H54 (cell line): ENCODE results near the gene LAMC1.

Experiments used
- DNase-seq: peaks from one replicate; pipeline ENCODE4 v3.0.0; 2011; ENCODE audit warnings: low spot score, mixed read lengths; ENCODE audit not compliant: insufficient read length
- FAIRE-seq: peaks from 3 replicates; lab custom pipeline; 2011; peaks lifted over from hg19 to GRCh38; lab: Jason Lieb, UNC
- POLR2A ChIP-seq: IDR thresholded peaks from 2 replicates; pipeline ENCODE4 v1.6.1; 2011; ENCODE audit warnings: low read depth, mild to moderate bottlenecking, low read length

LAMC1 gene

GRCh38 chr1:183002267-183002666, 21.0 kb upstream of the LAMC1 start:
- no peak for TF ChIP-seq POLR2A
- DNase-seq: no peak
- no peak for FAIRE-seq

GRCh38 chr1:183002797-183003196, 20.4 kb upstream of the LAMC1 start:
- FAIRE-seq (no peak), DNase-seq (no peak)
- TF ChIP-seq POLR2A: no peak

DNA sequence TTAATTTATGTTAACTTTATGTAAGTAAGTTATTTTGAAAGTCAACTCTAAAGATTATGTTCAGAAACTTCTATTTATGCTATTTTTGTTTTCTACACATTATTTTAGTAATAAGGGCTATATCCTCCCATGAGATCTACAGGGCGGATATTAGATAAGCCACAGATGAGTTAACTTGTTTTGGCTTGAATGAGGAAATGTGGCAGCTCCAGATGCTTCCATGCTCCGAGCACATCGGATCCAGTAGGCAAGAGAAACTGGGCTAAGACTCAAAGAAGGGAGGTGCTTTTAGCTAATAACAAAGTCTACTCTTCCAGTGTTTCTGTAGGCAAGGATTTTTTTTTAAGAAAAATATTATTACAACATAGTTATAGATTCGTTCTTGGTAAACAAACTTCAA, 20.0 kb upstream of the LAMC1 start:
- DNase-seq (no peak), FAIRE-seq (no peak)
- TF ChIP-seq POLR2A: no peak

GRCh38 chr1:183004141-183004540, 19.1 kb upstream of the LAMC1 start:
- FAIRE-seq (no peak), DNase-seq (no peak)
- TF ChIP-seq POLR2A: no peak

DNA sequence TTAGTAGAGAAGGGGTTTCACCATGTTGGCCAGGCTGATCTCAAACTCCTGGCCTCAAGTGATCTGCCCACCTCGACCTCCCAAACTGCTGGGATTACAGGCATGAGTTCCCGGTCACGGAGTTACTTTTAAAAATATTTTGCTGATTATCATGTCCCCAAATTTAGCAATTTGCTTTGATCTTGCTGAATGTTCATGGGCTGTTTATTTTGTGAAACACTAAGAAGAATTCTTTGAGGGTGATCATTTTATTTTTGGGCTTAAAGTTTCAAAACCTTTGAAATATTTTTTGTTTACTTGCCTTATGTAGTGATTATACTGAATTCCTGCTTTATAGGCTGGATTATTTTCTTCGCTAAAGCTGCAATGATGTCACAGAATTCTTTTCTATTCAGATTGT, 11.4 kb upstream of the LAMC1 start:
- no peak for FAIRE-seq

GRCh38 chr1:183012301-183012994, 10.8 kb upstream of the LAMC1 start:
- no peak for TF ChIP-seq POLR2A
- FAIRE-seq (no peak), DNase-seq (no peak)

More for the DNA sequence above, 11.4 kb upstream of the LAMC1 start:
- TF ChIP-seq POLR2A: no peak
- no peak for DNase-seq

- DNase-seq (no peak), FAIRE-seq (no peak)
- no peak for TF ChIP-seq POLR2A
Measured at GRCh38 chr1:183019139-183019740, 4.0 kb upstream of the LAMC1 start.

DNA sequence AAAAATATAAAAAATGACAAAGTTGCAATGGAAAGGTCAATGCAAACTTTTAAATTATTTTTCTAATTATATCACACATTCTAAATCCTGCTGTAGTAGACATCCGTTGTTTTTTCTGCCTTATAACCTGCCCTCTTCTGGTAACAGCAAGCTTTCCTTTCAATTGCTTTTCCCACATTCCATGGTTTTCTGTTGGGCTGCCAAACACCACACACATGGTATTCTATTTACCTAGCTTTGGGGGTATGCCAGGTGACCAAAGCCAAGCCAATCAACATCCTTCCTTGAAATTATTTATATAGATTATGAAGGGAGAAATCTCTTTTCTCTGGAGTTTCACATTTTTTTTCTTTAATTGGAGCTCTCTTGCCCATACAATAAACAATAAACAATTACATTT, 3.4 kb upstream of the LAMC1 start:
- DNase-seq (no peak), FAIRE-seq (no peak)
- TF ChIP-seq POLR2A: no peak

DNA sequence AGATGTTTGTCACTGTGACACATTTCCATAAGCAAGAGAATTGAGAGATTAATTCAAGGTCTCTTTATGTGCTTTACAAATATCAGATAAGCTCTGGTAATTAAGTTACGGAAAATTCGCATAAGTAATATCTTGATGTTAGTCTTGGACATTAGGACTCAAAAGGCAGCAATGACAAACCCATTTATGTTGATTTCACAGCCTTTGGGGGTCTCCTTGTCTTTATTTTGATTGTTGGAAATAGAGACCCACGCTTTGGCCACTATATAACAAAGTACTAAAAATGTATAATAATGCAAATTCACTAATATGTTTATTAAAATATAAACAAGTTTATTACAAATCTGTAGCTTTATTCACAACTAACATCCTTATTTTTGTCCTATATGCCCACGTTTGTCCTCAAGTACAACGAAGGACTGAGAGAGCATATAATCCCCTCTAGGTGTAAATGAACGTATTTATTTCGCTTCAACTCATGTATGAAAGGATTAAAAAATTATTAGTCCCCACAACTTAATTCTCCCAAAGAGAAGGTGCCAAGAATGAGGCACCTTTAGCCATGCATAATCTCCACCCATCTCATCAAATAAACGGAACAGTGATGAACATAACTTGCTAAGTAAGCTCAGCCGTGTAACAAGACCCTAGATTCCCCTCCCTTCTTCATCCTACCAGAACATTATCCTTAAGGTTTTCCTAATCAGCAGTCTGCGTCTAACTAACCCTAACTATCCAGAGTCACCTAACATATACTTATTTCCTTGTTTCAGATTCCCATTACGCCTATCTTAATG, 1.6 kb upstream of the LAMC1 start:
- peak; percentile 83 for FAIRE-seq
- no peak for TF ChIP-seq POLR2A
- DNase-seq: no peak

GRCh38 chr1:183022202-183023145, 746 bp upstream of the LAMC1 start:
- FAIRE-seq (peak; percentile 96), DNase-seq (peak; percentile 73)
- peak; percentile 17 for TF ChIP-seq POLR2A

DNA sequence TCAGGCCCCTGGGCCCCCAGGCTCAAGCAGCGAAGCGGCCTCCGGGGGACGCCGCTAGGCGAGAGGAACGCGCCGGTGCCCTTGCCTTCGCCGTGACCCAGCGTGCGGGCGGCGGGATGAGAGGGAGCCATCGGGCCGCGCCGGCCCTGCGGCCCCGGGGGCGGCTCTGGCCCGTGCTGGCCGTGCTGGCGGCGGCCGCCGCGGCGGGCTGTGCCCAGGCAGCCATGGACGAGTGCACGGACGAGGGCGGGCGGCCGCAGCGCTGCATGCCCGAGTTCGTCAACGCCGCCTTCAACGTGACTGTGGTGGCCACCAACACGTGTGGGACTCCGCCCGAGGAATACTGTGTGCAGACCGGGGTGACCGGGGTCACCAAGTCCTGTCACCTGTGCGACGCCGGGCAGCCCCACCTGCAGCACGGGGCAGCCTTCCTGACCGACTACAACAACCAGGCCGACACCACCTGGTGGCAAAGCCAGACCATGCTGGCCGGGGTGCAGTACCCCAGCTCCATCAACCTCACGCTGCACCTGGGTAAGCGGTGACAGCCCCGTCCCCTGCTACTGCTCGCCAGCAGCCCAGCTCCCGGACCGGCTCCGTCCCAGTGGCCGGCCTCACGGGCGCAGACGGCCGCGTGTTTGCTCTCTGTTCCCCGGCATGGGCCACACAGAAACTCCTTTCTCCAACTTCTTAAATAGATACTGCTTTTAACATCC, 539 bp downstream of the LAMC1 start:
- peak; percentile 31 for DNase-seq
- no peak for FAIRE-seq
- no peak for TF ChIP-seq POLR2A

DNA sequence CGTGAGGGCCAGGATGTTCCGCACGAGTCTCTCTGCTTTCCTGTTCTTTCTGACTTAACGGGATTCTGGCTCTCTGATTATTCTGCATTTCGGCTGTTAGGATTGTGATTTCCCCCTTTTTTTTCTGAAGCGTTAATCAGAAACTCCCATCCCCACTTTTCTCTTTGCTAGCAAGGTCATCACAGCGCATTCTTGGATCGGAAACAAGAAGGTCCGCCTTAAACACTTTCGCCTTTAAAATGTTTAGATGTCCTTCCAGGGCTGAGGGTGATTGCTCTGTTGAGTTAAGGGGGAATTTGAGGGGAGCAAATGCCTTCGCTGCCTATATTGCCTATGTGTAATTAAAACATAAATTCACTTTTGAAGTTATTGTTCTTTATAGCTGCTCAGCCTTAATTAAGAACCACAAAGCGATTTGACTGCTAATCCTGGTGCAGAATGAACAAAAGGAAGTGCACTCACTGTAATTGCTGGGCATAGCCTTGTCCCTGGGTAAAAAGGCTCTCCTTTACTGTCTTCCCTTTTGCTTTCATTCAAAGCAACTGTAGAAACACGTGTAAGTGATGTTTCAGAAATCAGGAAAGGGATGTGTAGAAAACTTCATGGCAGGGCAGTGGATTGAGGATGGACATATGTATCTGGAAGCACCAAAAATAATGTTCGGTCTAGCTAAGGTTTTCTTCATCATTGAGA, 1.2 kb downstream of the LAMC1 start:
- no peak for TF ChIP-seq POLR2A
- no peak for FAIRE-seq
- DNase-seq: no peak
